ENCODE measurements around the gene PRR30. TPM values are rescaled to one million over a fixed set of nuclear protein-coding genes. Genes with fewer than 3 reads are reported as not detected.
"Not testable (repeated sequence)": the region's sequence is repeated elsewhere in the genome, so short reads cannot be mapped to it uniquely, and the experiment has no call there.

The PRR30 gene
- not detected for total RNA-seq

- no peak for ATAC-seq
These were observed at the start of gene PRR30 for GRCh38 chr2:27139310-27139709. TSS of gene PRR30 (minus strand) at chr2:27139410. CDS start at chr2:27138329, 1,081 bp downstream.

GRCh38 chr2:27186613-27187345 lies 47.6 kb upstream of the PRR30 start:
- no peak for ATAC-seq
- Mint-ChIP-seq H3K9me3 (no peaks in the 10 kb centered on the region), H3K36me3 (no peaks in the 10 kb centered on the region), H3K27ac (no peak overlapping the region)
- no peak for DNase-seq (ENCODE audit: low spot score in 2 of 2)

More at GRCh38 chr2:27139310-27139709, at the start of gene PRR30:
- H3K27ac Mint-ChIP-seq = no peak within 1 kb of the TSS
- peaks cover 4% of the 10 kb centered on the region in 2 donors for H3K36me3 Mint-ChIP-seq
- no peak for DNase-seq (ENCODE audit: low spot score in 2 of 2)
- H3K9me3 Mint-ChIP-seq = no peaks in the 10 kb centered on the region

GRCh38 chr2:27185331-27186026 lies 46.3 kb upstream of the PRR30 start:
- no peak for DNase-seq (ENCODE audit: low spot score in 2 of 2)
- H3K9me3 Mint-ChIP-seq = no peaks in the 10 kb centered on the region
- no peak overlapping the region for H3K27ac Mint-ChIP-seq
- no peak for ATAC-seq
- no peaks in the 10 kb centered on the region for H3K36me3 Mint-ChIP-seq

GRCh38 chr2:27184115-27184514 lies 44.9 kb upstream of the PRR30 start:
- H3K27ac Mint-ChIP-seq = no peak overlapping the region
- no peaks in the 10 kb centered on the region for H3K36me3 Mint-ChIP-seq
- ATAC-seq (no peak), DNase-seq (ENCODE audit: low spot score in 2 of 2) (no peak)
- H3K9me3 Mint-ChIP-seq = no peaks in the 10 kb centered on the region

- H3K36me3 Mint-ChIP-seq = no peaks in the 10 kb centered on the region
- ATAC-seq (no peak), DNase-seq (ENCODE audit: low spot score in 2 of 2) (no peak)
- H3K9me3 Mint-ChIP-seq = no peaks in the 10 kb centered on the region
- H3K27ac Mint-ChIP-seq = no peak overlapping the region
These were observed 43.1 kb upstream of the PRR30 start for GRCh38 chr2:27182346-27182745.

GRCh38 chr2:27179344-27180000 lies 40.3 kb upstream of the PRR30 start:
- no peak for DNase-seq (ENCODE audit: low spot score in 2 of 2)
- H3K9me3 Mint-ChIP-seq = no peaks in the 10 kb centered on the region

GRCh38 chr2:27178469-27178868 lies 39.3 kb upstream of the PRR30 start:
- no peak for ATAC-seq
- H3K27ac Mint-ChIP-seq = no peak overlapping the region

More at GRCh38 chr2:27179344-27180000, 40.3 kb upstream of the PRR30 start:
- H3K36me3 Mint-ChIP-seq = no peaks in the 10 kb centered on the region
- H3K27ac Mint-ChIP-seq = no peak overlapping the region
- no peak for ATAC-seq

GRCh38 chr2:27177441-27178351 lies 38.5 kb upstream of the PRR30 start:
- Mint-ChIP-seq H3K27ac (no peak overlapping the region), H3K9me3 (no peaks in the 10 kb centered on the region), H3K36me3 (no peaks in the 10 kb centered on the region)
- ATAC-seq = no peak
- DNase-seq (ENCODE audit: low spot score in 2 of 2) = no peak

More at GRCh38 chr2:27178469-27178868, 39.3 kb upstream of the PRR30 start:
- H3K9me3 Mint-ChIP-seq = no peaks in the 10 kb centered on the region
- H3K36me3 Mint-ChIP-seq = no peaks in the 10 kb centered on the region
- DNase-seq (ENCODE audit: low spot score in 2 of 2) = no peak

GRCh38 chr2:27175781-27176180 lies 36.6 kb upstream of the PRR30 start:
- H3K27ac Mint-ChIP-seq; ATAC-seq; H3K36me3 Mint-ChIP-seq; DNase-seq (ENCODE audit: low spot score in 2 of 2); H3K9me3 Mint-ChIP-seq: not testable (repeated sequence)

- H3K9me3 Mint-ChIP-seq = no peaks in the 10 kb centered on the region
- DNase-seq (ENCODE audit: low spot score in 2 of 2) = no peak
- no peaks in the 10 kb centered on the region for H3K36me3 Mint-ChIP-seq
- no peak for ATAC-seq
- no peak overlapping the region for H3K27ac Mint-ChIP-seq
These were observed 36.1 kb upstream of the PRR30 start for GRCh38 chr2:27175330-27175729.

GRCh38 chr2:27174638-27175037 lies 35.4 kb upstream of the PRR30 start:
- DNase-seq (ENCODE audit: low spot score in 2 of 2) = no peak
- H3K36me3 Mint-ChIP-seq = no peaks in the 10 kb centered on the region
- ATAC-seq = no peak
- no peak overlapping the region for H3K27ac Mint-ChIP-seq
- no peaks in the 10 kb centered on the region for H3K9me3 Mint-ChIP-seq

GRCh38 chr2:27171351-27171848 lies 32.2 kb upstream of the PRR30 start:
- Mint-ChIP-seq H3K27ac (no peak overlapping the region), H3K9me3 (no peaks in the 10 kb centered on the region), H3K36me3 (no peaks in the 10 kb centered on the region)
- ATAC-seq (no peak), DNase-seq (ENCODE audit: low spot score in 2 of 2) (no peak)

- Mint-ChIP-seq H3K27ac (no peak overlapping the region), H3K36me3 (no peaks in the 10 kb centered on the region), H3K9me3 (no peaks in the 10 kb centered on the region)
- DNase-seq (ENCODE audit: low spot score in 2 of 2) (no peak), ATAC-seq (no peak)
These were observed 31.5 kb upstream of the PRR30 start for GRCh38 chr2:27170581-27171337.

GRCh38 chr2:27164960-27165763 lies 26.0 kb upstream of the PRR30 start:
- H3K36me3 Mint-ChIP-seq = no peaks in the 10 kb centered on the region
- DNase-seq (ENCODE audit: low spot score in 2 of 2) (no peak), ATAC-seq (no peak)
- H3K27ac Mint-ChIP-seq = no peak overlapping the region
- H3K9me3 Mint-ChIP-seq = no peaks in the 10 kb centered on the region

Measured in activated naive CD4-positive, alpha-beta T cell treated with anti-CD3 and anti-CD28 coated beads, Interleukin-2, amount 50 U/mL, for 72 hours (primary cell).